HepG2 (cell line): Measurements from ENCODE around the gene SETSIP. TPM values are rescaled to one million over a fixed set of nuclear protein-coding genes. Genes with fewer than 3 reads are reported as not detected.
"Not testable (repeated sequence)": the region's sequence is repeated elsewhere in the genome, so short reads cannot be mapped to it uniquely, and the experiment has no call there.

Source experiments
- ATAC-seq: fragments of 200-7000 bp; cut with Tn5 transposase; 3 replicates; pipeline ENCODE4 v1.9.1; 2020; ENCODE audit warnings: mild to moderate bottlenecking, moderate library complexity
- BruUV-seq: library from RNA; stranded (reverse); fragments of 400-500 nt; replicated peaks from 2 replicates; lab custom pipeline; 2021; lab: Mats Ljungman, UMichigan
- CTCF ChIA-PET: fragments of 300-600 bp; formaldehyde crosslinking; extraction: SDS; loops from one replicate; lab custom pipeline; 2021; ENCODE audit warnings: low total read pairs, inconsistent platforms, low intra/inter-chr PET ratio; lab: Yijun Ruan, JAX
- POLR2A ChIA-PET: fragments of 350-600 bp; sonication (Branson Sonifier 250); formaldehyde crosslinking; loops from one replicate; lab custom pipeline; 2020; ENCODE audit warnings: antibody characterized with exemption, inconsistent platforms; lab: Yijun Ruan, JAX
- DNase-seq: peaks from one replicate; pipeline ENCODE4 v3.0.0-alpha.2; 2015; ENCODE audit warnings: low spot score
- FAIRE-seq: peaks from 3 replicates; lab custom pipeline; 2011; peaks lifted over from hg19 to GRCh38; lab: Jason Lieb, UNC
- H2AFZ ChIP-seq: one replicate; pipeline ENCODE4 v1.6.1; 2011; ENCODE audit warnings: low read length, inconsistent platforms
- H3K27ac ChIP-seq: fragments of 300-600 bp; 3 replicates; pipeline ENCODE4 v1.8.0; 2011; ENCODE audit warnings: mixed run types, mild to moderate bottlenecking, mixed read lengths, low read length, inconsistent platforms; ENCODE audit not compliant: insufficient read depth; ENCODE audit errors: extremely low read length
- H3K27me3 ChIP-seq, 2 experiments: fragments of 200-600 bp in 1 of 2; 2 replicates in 1 of 2; 3 replicates in 1 of 2; pipeline versions ENCODE4 v1.6.0 to v1.8.0; 2011; ENCODE audit warnings: low read length in 2 of 2, mild to moderate bottlenecking in 2 of 2, moderate library complexity in 2 of 2, inconsistent platforms in 1 of 2; ENCODE audit not compliant: insufficient read depth in 2 of 2, control insufficient read depth in 1 of 2
- H3K36me3 ChIP-seq, 2 experiments: fragments of 200-600 bp in 1 of 2; replicated peaks in 1 of 2; 2 replicates in 1 of 2; 3 replicates in 1 of 2; pipeline versions ENCODE4 v1.5.1 to v1.8.0; 2011; ENCODE audit warnings: low read length in 2 of 2, inconsistent platforms in 1 of 2; ENCODE audit not compliant: insufficient read depth in 2 of 2, control insufficient read depth in 1 of 2
- H3K4me1 ChIP-seq: 2 replicates; pipeline ENCODE4 v1.5.1; 2012; ENCODE audit warnings: low read length, inconsistent platforms; ENCODE audit not compliant: insufficient read depth
- H3K4me2 ChIP-seq: 2 replicates; pipeline ENCODE4 v1.6.0; 2011; ENCODE audit warnings: low read depth, low read length, inconsistent platforms
- H3K4me3 ChIP-seq, 3 experiments: fragments of 200-600 bp in 1 of 3; sonication (generic), shearing (Covaris generic) in 1 of 3; replicated peaks in 1 of 3; 2 replicates each; pipeline ENCODE4 v1.5.1; 2011 to 2016; ENCODE audit warnings: low read length in 3 of 3, inconsistent platforms in 2 of 3, low read depth in 2 of 3, mild to moderate bottlenecking in 2 of 3, control low read depth in 1 of 3, mixed read lengths in 1 of 3; ENCODE audit not compliant: insufficient read depth in 1 of 3
- H3K79me2 ChIP-seq: one replicate; pipeline ENCODE4 v1.6.1; 2011; ENCODE audit warnings: low read length, inconsistent platforms; ENCODE audit not compliant: insufficient read depth
- H3K9ac ChIP-seq: 2 replicates; pipeline ENCODE4 v1.6.0; 2011; ENCODE audit warnings: mild to moderate bottlenecking, low read depth, low read length, inconsistent platforms; ENCODE audit not compliant: insufficient read depth
- H3K9me3 ChIP-seq: 2 replicates; pipeline ENCODE4 v1.5.1; 2012; ENCODE audit warnings: mild to moderate bottlenecking, low read length
- H4K20me1 ChIP-seq: 2 replicates; pipeline ENCODE4 v1.6.0; 2011; ENCODE audit warnings: inconsistent platforms, mild to moderate bottlenecking, low read length, moderate library complexity; ENCODE audit not compliant: insufficient read depth
- CBX1 ChIP-seq: IDR thresholded peaks from one replicate; pipeline ENCODE4 v1.6.1; 2016; ENCODE audit warnings: antibody characterized with exemption, low read depth
- FOXK2 ChIP-seq: fragments of 450-650 bp; IDR thresholded peaks from 2 replicates; pipeline ENCODE4 v1.6.1; 2016
- GTF2F1 ChIP-seq: fragments of 150-350 bp; IDR thresholded peaks from 2 replicates; pipeline ENCODE4 v1.6.1; 2014; ENCODE audit warnings: low read length
- HMGA1 ChIP-seq: sonication (generic); formaldehyde crosslinking; conservative IDR thresholded peaks from 2 replicates; pipeline ENCODE4 v1.4.0; 2020; ENCODE audit warnings: missing genetic modification reagents
- ZNF260 ChIP-seq: sonication (generic); formaldehyde crosslinking; IDR thresholded peaks from 2 replicates; pipeline ENCODE4 v1.4.0; 2020; ENCODE audit warnings: missing genetic modification reagents, low read depth, mild to moderate bottlenecking, borderline replicate concordance
- ZNF44 ChIP-seq: sonication (generic); formaldehyde crosslinking; IDR thresholded peaks from 2 replicates; pipeline ENCODE4 v1.5.1; 2020; ENCODE audit warnings: mild to moderate bottlenecking, missing genetic modification reagents
- ZNF615 ChIP-seq: sonication (generic); formaldehyde crosslinking; IDR thresholded peaks from 2 replicates; pipeline ENCODE4 v1.5.0; 2020; ENCODE audit warnings: mild to moderate bottlenecking, missing genetic modification reagents, borderline replicate concordance
- ZNF782 ChIP-seq: sonication (generic); formaldehyde crosslinking; IDR thresholded peaks from 2 replicates; pipeline ENCODE4 v1.4.0; 2020; ENCODE audit warnings: missing genetic modification reagents, mild to moderate bottlenecking, borderline replicate concordance
- WGBS: methylation state at CpG from one replicate; pipeline ENCODE4 v1.1.6; 2017; ENCODE audit warnings: low lambda C conversion rate; 5-methylcytosine and 5-hydroxymethylcytosine counted together
- in situ Hi-C: cut with HindIII; loops from 2 replicates; pipeline ENCODE4 v1.10.0; 2017; ENCODE audit warnings: low pct_unique_long_range_greater_than_20kb; ENCODE audit not compliant: extremely low pct_ligation_motif_present
- intact Hi-C: fragments of 100-400 bp; cut with micrococcal nuclease; formaldehyde crosslinking; loops from one replicate; pipeline ENCODE4 v1.10.0; 2022; ENCODE audit not compliant: unreplicated experiment
- polyA plus RNA-seq, 8 experiments: library from polyadenylated mRNA; depleted of rRNA in 3 of 8; stranded (reverse) in 7 of 8; unstranded in 1 of 8; fragments of >200 nt; fragmentation: Illumina TruSeq in 4 of 8; extraction: Trizol in 4 of 8; gene quantifications; 2 replicates each; pipeline versions ENCODE4 v1.2.1 to v1.2.3, GENCODE V29; 2011 to 2016; ENCODE audit warnings: low read depth in 4 of 8, missing spikeins in 1 of 8, mixed read lengths in 1 of 8; ENCODE audit not compliant: insufficient read depth in 1 of 8
- total RNA-seq, 5 experiments: library from RNA; depleted of rRNA; stranded (reverse); fragments of >200 nt; fragmentation: Illumina TruSeq; extraction: Trizol; gene quantifications; 2 replicates each; pipeline ENCODE4 v1.2.3, GENCODE V29; 2016; ENCODE audit warnings: low read depth in 1 of 5

The SETSIP gene
- total and polyA plus RNA-seq, 2 of the 13 experiments (the other 11 are each of a cell fraction or from before 2014, with no cell fraction given), result not detected

DNA sequence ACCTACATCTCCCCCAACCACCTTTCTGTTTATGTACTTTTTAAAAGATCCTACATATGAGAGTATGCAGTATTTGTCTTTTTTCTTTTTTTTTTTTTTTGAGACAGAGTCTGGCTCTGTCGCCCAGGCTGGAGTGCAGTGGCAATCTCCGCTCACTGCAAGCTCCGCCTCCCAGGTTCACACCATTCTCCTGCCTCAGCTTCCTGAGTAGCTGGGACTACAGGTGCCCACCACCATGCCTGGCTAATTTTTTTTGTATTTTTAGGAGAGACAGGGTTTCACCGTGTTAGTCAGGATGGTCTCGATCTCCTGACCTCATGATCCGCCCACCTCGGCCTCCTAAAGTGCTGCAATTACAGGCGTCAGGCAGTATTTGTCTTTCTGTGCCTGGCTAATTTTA, 2.9 kb upstream of the SETSIP start:
- H3K9me3 ChIP-seq, H4K20me1 ChIP-seq, DNase-seq, H3K4me2 ChIP-seq, H3K79me2 ChIP-seq, ATAC-seq, BruUV-seq, H3K4me3 ChIP-seq, intact Hi-C loops, H3K27me3 ChIP-seq, H3K36me3 ChIP-seq, H2AFZ ChIP-seq, FAIRE-seq, CTCF ChIA-PET, POLR2A ChIA-PET, in situ Hi-C loops, H3K9ac ChIP-seq, H3K27ac ChIP-seq: not testable (repeated sequence)
- peaks cover 12% of the 10 kb centered on the region; the same call in 1 of the 2 replicates for H3K4me1 ChIP-seq
- 32% methylated on average over 8 of the region's 8 CpGs for WGBS

DNA sequence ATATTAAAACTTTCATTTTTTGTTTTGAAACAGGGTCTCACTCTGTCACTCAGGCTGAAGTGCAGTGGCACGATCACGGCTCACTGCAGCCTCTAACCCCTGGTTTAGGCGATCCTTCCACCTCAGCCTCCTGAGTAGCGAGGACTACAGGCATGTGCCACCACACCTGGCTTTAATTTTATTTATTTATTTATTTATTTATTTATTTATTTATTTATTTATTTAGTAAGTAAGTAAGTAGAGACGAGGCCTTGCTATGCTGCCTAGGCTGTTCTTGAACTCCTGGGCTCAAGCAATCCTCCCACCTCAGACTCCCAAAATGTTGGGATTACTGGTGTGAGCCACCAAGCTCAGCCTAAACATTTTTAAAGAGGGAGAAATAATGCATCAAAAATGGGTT, 1.2 kb upstream of the SETSIP start:
- no peak for DNase-seq
- no peaks in the 10 kb centered on the region for H3K9me3 ChIP-seq
- H3K27ac ChIP-seq, result no peak overlapping the region
- H4K20me1 ChIP-seq, result no peaks in the 10 kb centered on the region
- H2AFZ ChIP-seq, result no peak overlapping the region
- BruUV-seq, result no TSS peak
- WGBS, result 61% methylated on average over 5 of the region's 5 CpGs
- ChIA-PET CTCF (no interaction called here), POLR2A (no interaction called here)
- no peaks in the 10 kb centered on the region for H3K36me3 ChIP-seq
- no peak overlapping the region for H3K4me3 ChIP-seq
- no peak for TF ChIP-seq FOXK2
- TF ChIP-seq ZNF260 (CRISPR knock-in tag), result no peak
- no peak for TF ChIP-seq HMGA1 (CRISPR knock-in tag)
- TF ChIP-seq ZNF782 (CRISPR knock-in tag), result no peak
- no peak for TF ChIP-seq ZNF44
- no peak for TF ChIP-seq GTF2F1
- TF ChIP-seq ZNF615 (CRISPR knock-in tag), result no peak
- no peak for TF ChIP-seq CBX1
- no peaks in the 10 kb centered on the region; a peak in 1 of 5 replicates for H3K27me3 ChIP-seq
- FAIRE-seq, result no peak
- no peak overlapping the region for H3K4me2 ChIP-seq
- H3K79me2 ChIP-seq, result no peaks in the 10 kb centered on the region
- ATAC-seq, result no peak
- in situ Hi-C loops (no loop called here), intact Hi-C loops (no loop called here)
- peaks cover 12% of the 10 kb centered on the region; the same call in 1 of the 2 replicates for H3K4me1 ChIP-seq
- H3K9ac ChIP-seq, result no peak overlapping the region
